Measurements from ENCODE around the gene IMPG2. TPM values are rescaled to one million over a fixed set of nuclear protein-coding genes. Genes with fewer than 3 reads are reported as not detected.

The IMPG2 gene
- total RNA-seq, 4 donors from 2014 or later: under 0.01 to 2.6 (median 0.70) TPM; not detected in 1

GRCh38 chr3:101279162-101279561 is 41.2 kb downstream of the IMPG2 start:
- no peaks in the 10 kb centered on the region for H3K4me1 ChIP-seq
- H3K9me3 ChIP-seq: no peaks in the 10 kb centered on the region
- no peaks in the 10 kb centered on the region for H3K36me3 ChIP-seq
- no peak overlapping the region for H3K4me3 ChIP-seq
- H3K27ac ChIP-seq: no peak overlapping the region
- intact Hi-C loops (cut with DNase I; ENCODE audit: low total_unique reads): no loop called here
- H3K27me3 ChIP-seq: no peaks in the 10 kb centered on the region
- DNase-seq: no peak
- no peak for TF ChIP-seq CTCF (IDR thresholded peaks at IDR 0.05)
- no peak for TF ChIP-seq POLR2A (IDR thresholded peaks at IDR 0.05)

DNA sequence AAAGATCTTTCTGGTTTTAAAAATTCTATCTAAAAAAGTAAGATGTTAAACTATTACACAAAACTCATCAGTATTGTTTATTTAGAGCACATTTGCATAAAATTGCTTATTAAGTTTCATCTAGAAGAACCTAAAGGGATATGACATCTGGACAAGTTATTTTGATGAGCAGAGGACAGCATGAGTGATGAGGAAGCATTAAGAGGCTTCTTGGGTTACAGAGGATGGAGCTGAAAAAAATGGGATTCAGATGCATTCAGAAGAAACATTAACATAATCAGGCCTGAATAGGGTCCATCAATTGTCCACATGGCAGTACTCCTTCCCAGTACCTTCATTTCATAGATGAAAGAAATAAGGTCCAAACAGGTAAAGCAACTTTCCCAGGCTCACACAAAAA is 41.6 kb downstream of the IMPG2 start:
- H3K4me3 ChIP-seq: no peak overlapping the region
- H3K27me3 ChIP-seq: no peaks in the 10 kb centered on the region
- TF ChIP-seq CTCF (IDR thresholded peaks at IDR 0.05) (no peak), POLR2A (IDR thresholded peaks at IDR 0.05) (no peak)
- intact Hi-C loops (cut with DNase I; ENCODE audit: low total_unique reads): no loop called here
- H3K9me3 ChIP-seq: no peaks in the 10 kb centered on the region
- no peak for DNase-seq
- H3K27ac ChIP-seq: no peak overlapping the region
- no peaks in the 10 kb centered on the region for H3K4me1 ChIP-seq
- no peaks in the 10 kb centered on the region for H3K36me3 ChIP-seq

- Histone ChIP-seq H3K27ac (no peak overlapping the region), H3K4me1 (no peaks in the 10 kb centered on the region), H3K9me3 (no peaks in the 10 kb centered on the region), H3K4me3 (no peak overlapping the region), H3K36me3 (no peaks in the 10 kb centered on the region), H3K27me3 (no peaks in the 10 kb centered on the region)
- TF ChIP-seq CTCF (IDR thresholded peaks at IDR 0.05): no peak
- no peak for TF ChIP-seq POLR2A (IDR thresholded peaks at IDR 0.05)
- no peak for DNase-seq
- intact Hi-C loops (cut with DNase I; ENCODE audit: low total_unique reads): no loop called here
Observed at GRCh38 chr3:101273608-101274007, 46.8 kb downstream of the IMPG2 start.

- intact Hi-C loops (cut with DNase I; ENCODE audit: low total_unique reads): no loop called here
- Histone ChIP-seq H3K36me3 (no peaks in the 10 kb centered on the region), H3K27ac (no peak overlapping the region), H3K27me3 (no peaks in the 10 kb centered on the region), H3K4me1 (no peaks in the 10 kb centered on the region), H3K4me3 (no peak overlapping the region), H3K9me3 (no peaks in the 10 kb centered on the region)
- DNase-seq: no peak
- TF ChIP-seq POLR2A (IDR thresholded peaks at IDR 0.05) (no peak), CTCF (IDR thresholded peaks at IDR 0.05) (no peak)
Observed at GRCh38 chr3:101273156-101273555, 47.2 kb downstream of the IMPG2 start.

- H3K4me1 ChIP-seq: no peaks in the 10 kb centered on the region
- no peaks in the 10 kb centered on the region for H3K27me3 ChIP-seq
- H3K4me3 ChIP-seq: no peak overlapping the region
- intact Hi-C loops (cut with DNase I; ENCODE audit: low total_unique reads): no loop called here
- H3K27ac ChIP-seq: no peak overlapping the region
- no peak for DNase-seq
- no peaks in the 10 kb centered on the region for H3K36me3 ChIP-seq
- TF ChIP-seq CTCF (IDR thresholded peaks at IDR 0.05) (no peak), POLR2A (IDR thresholded peaks at IDR 0.05) (no peak)
- H3K9me3 ChIP-seq: no peaks in the 10 kb centered on the region
Observed at GRCh38 chr3:101271728-101272127, 48.6 kb downstream of the IMPG2 start.

Measured in uterus (tissue), 4 donors.